B cell (primary cell): ENCODE measurements around the gene CTIF. TPM values are rescaled to one million over a fixed set of nuclear protein-coding genes. Genes with fewer than 3 reads are reported as not detected.

Experiments
- ATAC-seq: fragments of 200-7000 bp; cut with Tn5 transposase; one replicate; pipeline ENCODE4 v1.10.0; 2021; ENCODE audit warnings: low read depth, mild to moderate bottlenecking, moderate number of reproducible peaks, moderate library complexity
- CTCF ChIA-PET: fragments of 350-600 bp; sonication (Branson Sonifier 250); formaldehyde crosslinking; loops from one replicate; lab custom pipeline; 2021; ENCODE audit warnings: antibody characterized with exemption, inconsistent platforms; lab: Charles Lee
- POLR2A ChIA-PET: fragments of 350-600 bp; sonication (Branson Sonifier 250); formaldehyde crosslinking; loops from one replicate; lab custom pipeline; 2021; ENCODE audit warnings: antibody characterized with exemption; lab: Charles Lee
- DNase-seq: peaks from one replicate; pipeline ENCODE4 v3.0.0; 2013
- H2AFZ ChIP-seq: 2 replicates; pipeline ENCODE4 v1.6.1; 2012; ENCODE audit warnings: mild to moderate bottlenecking, low read depth, low read length; ENCODE audit not compliant: insufficient read depth, poor library complexity, severe bottlenecking
- H3K27ac ChIP-seq, 2 donors: 1 replicate in 1 of 2; 2 replicates in 1 of 2; pipeline ENCODE4 v1.5.1; 2012 to 2013; ENCODE audit warnings: low read length in 2 of 2, mild to moderate bottlenecking in 2 of 2, moderate library complexity in 1 of 2
- H3K27me3 ChIP-seq, 4 experiments: fragments of 200-600 bp in 1 of 4; sonication (generic) in 1 of 4; replicated peaks in 1 of 4; 1 replicate in 2 of 4; 2 replicates in 2 of 4; pipeline versions ENCODE4 v1.6.1 to v1.7.0; 2013 to 2016; ENCODE audit warnings: low read length in 3 of 4, mild to moderate bottlenecking in 2 of 4, mixed read lengths in 1 of 4, moderate library complexity in 1 of 4; ENCODE audit not compliant: insufficient read depth in 4 of 4, control insufficient read depth in 3 of 4; ENCODE audit errors: control extremely low read depth in 1 of 4
- H3K36me3 ChIP-seq, 2 experiments: replicated peaks in 1 of 2; 1 replicate in 1 of 2; 2 replicates in 1 of 2; pipeline versions ENCODE4 v1.6.1 to v1.7.1; 2013; ENCODE audit warnings: low read length in 1 of 2; ENCODE audit not compliant: insufficient read depth in 2 of 2, control insufficient read depth in 1 of 2; ENCODE audit errors: control extremely low read depth in 1 of 2, extremely low read depth in 1 of 2
- H3K4me1 ChIP-seq, 2 donors: fragments of 200-600 bp in 1 of 2; sonication (generic) in 1 of 2; 1 replicate in 1 of 2; 2 replicates in 1 of 2; pipeline versions ENCODE4 v1.5.1 to v1.6.1; 2013 to 2017; ENCODE audit warnings: low read length in 2 of 2; ENCODE audit not compliant: control insufficient read depth in 2 of 2, insufficient read depth in 2 of 2
- H3K4me2 ChIP-seq: replicated peaks from 2 replicates; pipeline ENCODE3; 2012; ENCODE audit warnings: mild to moderate bottlenecking, low read depth, low read length; ENCODE audit not compliant: poor library complexity, severe bottlenecking
- H3K4me3 ChIP-seq, 5 experiments: fragments of 200-600 bp in 1 of 5; sonication (generic) in 1 of 5; 1 replicate in 3 of 5; 2 replicates in 2 of 5; pipeline versions ENCODE4 v1.5.1 to v1.7.0; 2011 to 2016; ENCODE audit warnings: low read length in 4 of 5, mild to moderate bottlenecking in 4 of 5, low read depth in 2 of 5, control low read depth in 1 of 5, moderate library complexity in 1 of 5; ENCODE audit not compliant: insufficient read depth in 1 of 5; ENCODE audit errors: control extremely low read depth in 1 of 5, extremely low read depth in 1 of 5
- H3K79me2 ChIP-seq: fragments of 200-600 bp; sonication (generic); one replicate; pipeline ENCODE4 v1.6.0; 2016; ENCODE audit warnings: low read length; ENCODE audit not compliant: control insufficient read depth, insufficient read depth
- H3K9ac ChIP-seq: fragments of 200-600 bp; sonication (generic); 2 replicates; pipeline ENCODE4 v1.6.1; 2017; ENCODE audit warnings: mild to moderate bottlenecking, low read length, moderate library complexity
- H3K9me3 ChIP-seq, 3 donors: one replicate each; pipeline versions ENCODE4 v1.6.1 to v1.7.1; 2013; ENCODE audit warnings: low read length in 2 of 3; ENCODE audit not compliant: control insufficient read depth in 2 of 3, insufficient read depth in 1 of 3; ENCODE audit errors: control extremely low read depth in 1 of 3
- H4K20me1 ChIP-seq: 2 replicates; pipeline ENCODE4 v1.6.0; 2012; ENCODE audit warnings: mild to moderate bottlenecking, low read length; ENCODE audit not compliant: insufficient read depth, control insufficient read depth, poor library complexity, severe bottlenecking
- H3K27ac Mint-ChIP-seq: one replicate; pipeline ENCODE4 v1.8.0; 2021; ENCODE audit warnings: mixed read lengths
- H3K27me3 Mint-ChIP-seq: one replicate; pipeline ENCODE4 v1.8.0; 2021; ENCODE audit warnings: mixed read lengths
- H3K4me1 Mint-ChIP-seq: one replicate; pipeline ENCODE4 v1.8.0; 2021; ENCODE audit warnings: mixed read lengths
- H3K4me3 Mint-ChIP-seq: one replicate; pipeline ENCODE4 v1.8.0; 2021; ENCODE audit warnings: mixed read lengths
- H3K9me3 Mint-ChIP-seq: one replicate; pipeline ENCODE4 v1.8.0; 2022; ENCODE audit warnings: mixed read lengths; ENCODE audit not compliant: insufficient read depth
- EZH2 ChIP-seq: IDR thresholded peaks from 2 replicates; pipeline ENCODE4 v1.6.1; 2012; ENCODE audit warnings: borderline replicate concordance, low read depth, mild to moderate bottlenecking, moderate library complexity, low read length; ENCODE audit not compliant: insufficient read depth, poor library complexity, severe bottlenecking
- WGBS: methylation state at CpG from one replicate; pipeline ENCODE4 v1.1.5; 2013; ENCODE audit warnings: missing lambda C conversion rate; ENCODE audit not compliant: insufficient coverage; 5-methylcytosine and 5-hydroxymethylcytosine counted together
- intact Hi-C: fragments of 100-400 bp; cut with micrococcal nuclease; formaldehyde crosslinking; loops from one replicate; pipeline ENCODE4 v1.10.0; 2022
- polyA plus RNA-seq: library from polyadenylated mRNA; depleted of rRNA; stranded (reverse); fragments of >200 nt; gene quantifications from 2 replicates; pipeline ENCODE4 v1.2.3, GENCODE V29; 2012
- total RNA-seq, 2 donors: library from RNA; stranded (reverse); fragments of 120-200 nt in 1 of 2; gene quantifications; 1 replicate in 1 of 2; 2 replicates in 1 of 2; pipeline versions ENCODE4 v1.2.3 to v1.2.4, GENCODE V29; 2013 to 2022
- TF ChIP-seq, protein P1 (sequence below): fragments of 200-600 bp; IDR thresholded peaks from one replicate; pipeline ENCODE4 v1.8.0; 2022; ENCODE audit warnings: antibody characterized with exemption, mild to moderate bottlenecking

The CTIF gene
- total and polyA plus RNA-seq, 2 donors (not counting 1 experiment from before 2014, with no cell fraction given): 3.6 to 16.2 TPM

GRCh38 chr18:48781163-48781987 lies 242.5 kb downstream of the CTIF start:
- no peak overlapping the region for H3K27ac Mint-ChIP-seq
- H2AFZ ChIP-seq: no peak overlapping the region

DNA sequence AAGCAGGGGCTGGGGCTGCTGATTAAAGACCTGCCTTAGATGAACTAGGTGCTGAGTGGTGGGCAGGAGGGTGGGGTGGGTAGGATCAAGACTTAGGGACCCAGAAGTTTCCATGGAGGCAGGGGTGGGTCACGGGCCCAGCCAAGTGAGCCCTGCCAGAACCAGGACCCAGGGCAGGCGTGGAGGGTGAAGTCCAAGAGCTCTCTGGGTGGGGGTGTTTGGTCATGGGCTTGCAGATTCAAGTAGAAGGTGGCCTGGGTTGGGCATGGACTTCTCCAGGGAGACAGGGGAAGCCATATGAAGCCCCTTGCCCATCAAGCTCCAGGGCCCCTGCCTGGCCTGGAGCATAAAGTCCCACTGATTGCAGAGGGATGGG lies 243.1 kb downstream of the CTIF start:
- POLR2A ChIA-PET: no interaction called here
- 84% methylated on average over 2 of the region's 2 CpGs for WGBS

More at GRCh38 chr18:48781163-48781987, 242.5 kb downstream of the CTIF start:
- no peaks in the 10 kb centered on the region for H3K27me3 ChIP-seq
- WGBS: 62% methylated on average over 22 of the region's 28 CpGs
- H3K79me2 ChIP-seq: no peaks in the 10 kb centered on the region
- no peak overlapping the region for H3K4me3 ChIP-seq
- Mint-ChIP-seq H3K4me3 (peak overlapping the region; percentile 44), H3K27me3 (no peaks in the 10 kb centered on the region), H3K4me1 (peaks cover 60% of the 10 kb centered on the region), H3K9me3 (no peaks in the 10 kb centered on the region)
- H4K20me1 ChIP-seq: no peaks in the 10 kb centered on the region
- peaks cover 56 to 74% of the 10 kb centered on the region in 2 donors for H3K4me1 ChIP-seq
- ChIA-PET POLR2A (interaction anchor here (1.4 kb wide), 1 partner anchor 171 kb away, joined by 3 read pairs; no protein-coding TSS in a partner anchor), CTCF (interaction anchor here (1.1 kb wide), 1 partner anchor 11 kb away, joined by 3 read pairs; no protein-coding TSS in a partner anchor)
- intact Hi-C loops: no loop called here
- H3K9ac ChIP-seq: no peak overlapping the region
- ATAC-seq (no peak), DNase-seq (peak; percentile 52)
- no peak overlapping the region for H3K27ac ChIP-seq
- TF ChIP-seq, protein P1, sequence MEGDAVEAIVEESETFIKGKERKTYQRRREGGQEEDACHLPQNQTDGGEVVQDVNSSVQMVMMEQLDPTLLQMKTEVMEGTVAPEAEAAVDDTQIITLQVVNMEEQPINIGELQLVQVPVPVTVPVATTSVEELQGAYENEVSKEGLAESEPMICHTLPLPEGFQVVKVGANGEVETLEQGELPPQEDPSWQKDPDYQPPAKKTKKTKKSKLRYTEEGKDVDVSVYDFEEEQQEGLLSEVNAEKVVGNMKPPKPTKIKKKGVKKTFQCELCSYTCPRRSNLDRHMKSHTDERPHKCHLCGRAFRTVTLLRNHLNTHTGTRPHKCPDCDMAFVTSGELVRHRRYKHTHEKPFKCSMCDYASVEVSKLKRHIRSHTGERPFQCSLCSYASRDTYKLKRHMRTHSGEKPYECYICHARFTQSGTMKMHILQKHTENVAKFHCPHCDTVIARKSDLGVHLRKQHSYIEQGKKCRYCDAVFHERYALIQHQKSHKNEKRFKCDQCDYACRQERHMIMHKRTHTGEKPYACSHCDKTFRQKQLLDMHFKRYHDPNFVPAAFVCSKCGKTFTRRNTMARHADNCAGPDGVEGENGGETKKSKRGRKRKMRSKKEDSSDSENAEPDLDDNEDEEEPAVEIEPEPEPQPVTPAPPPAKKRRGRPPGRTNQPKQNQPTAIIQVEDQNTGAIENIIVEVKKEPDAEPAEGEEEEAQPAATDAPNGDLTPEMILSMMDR: no peak
- no peak for TF ChIP-seq EZH2
- H3K4me2 ChIP-seq: peak overlapping the region; percentile 48
- H3K9me3 ChIP-seq: no peaks in the 10 kb centered on the region
- no peaks in the 10 kb centered on the region for H3K36me3 ChIP-seq

More for the DNA sequence above, 243.1 kb downstream of the CTIF start:
- no peak overlapping the region for H3K27ac Mint-ChIP-seq
- ATAC-seq (no peak), DNase-seq (no peak)
- H3K27me3 Mint-ChIP-seq: no peaks in the 10 kb centered on the region
- H3K9ac ChIP-seq: no peak overlapping the region
- no peaks in the 10 kb centered on the region for H3K27me3 ChIP-seq
- TF ChIP-seq EZH2: no peak
- TF ChIP-seq, protein P1: no peak
- no peaks in the 10 kb centered on the region for H3K9me3 ChIP-seq
- H3K4me1 ChIP-seq: peaks cover 57 to 77% of the 10 kb centered on the region in 2 donors
- H3K4me1 Mint-ChIP-seq: peaks cover 62% of the 10 kb centered on the region
- no peak overlapping the region for H2AFZ ChIP-seq
- no peaks in the 10 kb centered on the region for H4K20me1 ChIP-seq
- intact Hi-C loops: no loop called here
- no peaks in the 10 kb centered on the region for H3K79me2 ChIP-seq
- H3K4me2 ChIP-seq: peak overlapping the region; percentile 48
- no peaks in the 10 kb centered on the region for H3K36me3 ChIP-seq
- H3K4me3 Mint-ChIP-seq: no peak overlapping the region
- no peak overlapping the region for H3K4me3 ChIP-seq
- no peaks in the 10 kb centered on the region for H3K9me3 Mint-ChIP-seq
- CTCF ChIA-PET: interaction anchor here (1.3 to 1.6 kb wide), 2 partner anchors 176 to 260 kb away, joined by 3 to 5 read pairs; no protein-coding TSS in a partner anchor
- no peak overlapping the region for H3K27ac ChIP-seq
